B cell (primary cell): ENCODE measurements around the gene SLC13A3.

Source experiments
- EZH2 ChIP-seq: IDR thresholded peaks from 2 replicates; pipeline ENCODE4 v1.6.1; 2012; ENCODE audit warnings: borderline replicate concordance, low read depth, mild to moderate bottlenecking, moderate library complexity, low read length; ENCODE audit not compliant: insufficient read depth, poor library complexity, severe bottlenecking
- TF ChIP-seq, protein P1 (sequence below): fragments of 200-600 bp; IDR thresholded peaks from one replicate; pipeline ENCODE4 v1.8.0; 2022; ENCODE audit warnings: antibody characterized with exemption, mild to moderate bottlenecking

DNA sequence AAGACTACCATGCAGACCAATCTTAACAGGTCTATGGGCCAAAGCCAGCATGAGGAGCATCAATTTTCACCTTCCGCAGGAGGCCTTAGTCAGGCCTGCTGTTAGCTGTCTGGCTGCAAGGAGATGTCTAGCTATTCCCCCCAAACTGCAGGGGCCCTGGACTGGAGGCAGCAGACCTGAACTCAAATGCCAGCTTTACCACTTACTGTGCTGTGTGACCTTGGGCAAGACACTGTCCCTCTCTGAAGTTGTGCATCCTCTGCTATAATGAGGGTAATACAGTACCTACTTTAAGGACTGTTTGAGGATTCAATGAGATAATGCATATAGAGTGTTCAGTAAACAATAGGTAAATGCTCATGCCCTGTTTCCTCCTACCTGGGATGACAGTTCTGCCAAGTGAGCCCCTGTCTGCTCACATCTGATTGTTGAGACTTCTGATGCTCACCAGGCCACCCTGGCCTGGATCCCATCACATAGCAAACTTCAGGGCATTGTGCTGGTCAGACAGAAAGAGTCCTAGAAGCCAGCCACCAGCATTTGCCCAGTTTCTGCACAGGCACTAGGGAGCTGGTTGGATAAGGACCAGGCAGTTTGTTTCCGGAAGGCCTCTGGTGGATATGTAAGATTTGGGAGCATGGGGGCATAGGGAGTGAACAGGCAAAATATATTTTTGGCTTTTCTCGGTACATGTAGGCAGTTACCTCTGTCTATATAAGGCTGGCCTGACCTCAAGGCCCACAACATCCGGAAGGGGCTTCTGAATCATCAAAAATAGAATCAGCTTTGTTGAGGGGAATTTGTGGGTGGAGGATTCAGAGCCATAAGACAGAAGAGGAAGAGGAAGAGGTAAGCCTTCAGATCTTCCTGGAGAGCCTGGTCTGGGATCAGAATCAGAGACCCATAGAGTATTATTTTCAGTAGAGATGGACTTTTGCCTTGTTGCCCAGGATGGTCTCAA lies 98.5 kb downstream of the SLC13A3 start:
- TF ChIP-seq, protein P1, sequence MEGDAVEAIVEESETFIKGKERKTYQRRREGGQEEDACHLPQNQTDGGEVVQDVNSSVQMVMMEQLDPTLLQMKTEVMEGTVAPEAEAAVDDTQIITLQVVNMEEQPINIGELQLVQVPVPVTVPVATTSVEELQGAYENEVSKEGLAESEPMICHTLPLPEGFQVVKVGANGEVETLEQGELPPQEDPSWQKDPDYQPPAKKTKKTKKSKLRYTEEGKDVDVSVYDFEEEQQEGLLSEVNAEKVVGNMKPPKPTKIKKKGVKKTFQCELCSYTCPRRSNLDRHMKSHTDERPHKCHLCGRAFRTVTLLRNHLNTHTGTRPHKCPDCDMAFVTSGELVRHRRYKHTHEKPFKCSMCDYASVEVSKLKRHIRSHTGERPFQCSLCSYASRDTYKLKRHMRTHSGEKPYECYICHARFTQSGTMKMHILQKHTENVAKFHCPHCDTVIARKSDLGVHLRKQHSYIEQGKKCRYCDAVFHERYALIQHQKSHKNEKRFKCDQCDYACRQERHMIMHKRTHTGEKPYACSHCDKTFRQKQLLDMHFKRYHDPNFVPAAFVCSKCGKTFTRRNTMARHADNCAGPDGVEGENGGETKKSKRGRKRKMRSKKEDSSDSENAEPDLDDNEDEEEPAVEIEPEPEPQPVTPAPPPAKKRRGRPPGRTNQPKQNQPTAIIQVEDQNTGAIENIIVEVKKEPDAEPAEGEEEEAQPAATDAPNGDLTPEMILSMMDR: no peak
- no peak for TF ChIP-seq EZH2
